ES-I3 (cell line): ENCODE measurements around the gene NOP14.
"Not testable (repeated sequence)": the region's sequence is repeated elsewhere in the genome, so short reads cannot be mapped to it uniquely, and the experiment has no call there.

Source experiments
- H3K36me3 ChIP-seq: 2 replicates; pipeline ENCODE4 v1.6.1; 2013; ENCODE audit warnings: mild to moderate bottlenecking, low read length, control low read depth, moderate library complexity; ENCODE audit not compliant: insufficient read depth
- H3K4me1 ChIP-seq: 2 replicates; pipeline ENCODE4 v1.6.1; 2013; ENCODE audit warnings: mild to moderate bottlenecking, control low read depth, low read length; ENCODE audit not compliant: insufficient read depth
- H3K9ac ChIP-seq: 2 replicates; pipeline ENCODE4 v1.6.1; 2013; ENCODE audit warnings: low read depth, mild to moderate bottlenecking, low read length, moderate library complexity
- H3K9me3 ChIP-seq: 2 replicates; pipeline ENCODE4 v1.6.1; 2013; ENCODE audit warnings: mild to moderate bottlenecking, low read length, moderate library complexity; ENCODE audit not compliant: control insufficient read depth, insufficient read depth

Gene NOP14

GRCh38 chr4:2953496-2953895 lies 9.7 kb downstream of the NOP14 start:
- peaks cover 61% of the 10 kb centered on the region for H3K36me3 ChIP-seq
- H3K4me1 ChIP-seq = no peaks in the 10 kb centered on the region
- no peak overlapping the region for H3K9ac ChIP-seq
- H3K9me3 ChIP-seq = peaks cover 18% of the 10 kb centered on the region

DNA sequence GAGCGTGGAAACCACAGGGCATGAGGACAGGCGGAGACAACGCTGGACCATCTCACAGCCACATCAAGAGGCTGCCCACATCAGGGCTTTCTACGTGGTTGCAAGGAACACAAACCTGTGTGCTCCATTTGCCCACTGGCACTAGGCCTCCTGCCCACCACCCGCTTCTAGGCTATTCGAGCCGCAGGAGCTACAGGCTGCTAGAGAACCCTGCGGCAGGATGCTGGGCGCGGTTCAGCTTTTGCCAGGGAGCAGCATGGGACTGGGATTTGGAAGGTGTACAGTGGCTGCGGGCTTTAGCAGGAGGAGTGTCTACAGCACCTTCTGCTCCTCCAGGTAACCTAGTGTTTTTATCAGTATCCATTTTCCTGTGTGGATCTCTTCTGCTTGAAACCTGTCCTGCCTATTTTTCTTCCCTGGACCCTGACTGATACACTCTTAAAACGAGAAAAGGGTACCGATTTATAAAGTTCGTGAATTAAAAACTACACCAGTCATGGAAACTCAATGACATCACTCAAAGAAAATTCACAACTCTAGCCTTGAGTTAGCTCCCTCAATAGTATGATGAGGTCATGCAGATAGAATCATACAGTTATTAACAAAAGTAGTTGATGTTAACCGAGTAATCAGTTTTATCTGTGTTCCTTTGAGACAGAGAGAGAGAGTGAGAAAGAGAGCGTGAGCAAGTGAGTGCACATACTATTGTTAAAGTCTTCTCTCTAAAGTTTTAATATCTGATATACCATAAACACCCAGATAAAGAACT lies 12.8 kb downstream of the NOP14 start:
- peaks cover 55% of the 10 kb centered on the region for H3K36me3 ChIP-seq
- H3K9ac ChIP-seq = no peak overlapping the region
- H3K4me1 ChIP-seq = no peaks in the 10 kb centered on the region
- H3K9me3 ChIP-seq = peaks cover 3% of the 10 kb centered on the region; the same call in 1 of the 2 replicates

- no peak overlapping the region for H3K9ac ChIP-seq
- peaks cover 3% of the 10 kb centered on the region; the same call in 1 of the 2 replicates for H3K9me3 ChIP-seq
- H3K36me3 ChIP-seq = peaks cover 60% of the 10 kb centered on the region
- no peaks in the 10 kb centered on the region for H3K4me1 ChIP-seq
Measured at GRCh38 chr4:2949782-2950125, 13.5 kb downstream of the NOP14 start.

- peaks cover 54% of the 10 kb centered on the region for H3K36me3 ChIP-seq
- no peaks in the 10 kb centered on the region; the same call in 1 of the 2 replicates for H3K9me3 ChIP-seq
- no peak overlapping the region for H3K9ac ChIP-seq
- no peaks in the 10 kb centered on the region for H3K4me1 ChIP-seq
Measured at GRCh38 chr4:2948895-2949781, 14.1 kb downstream of the NOP14 start.

- H3K36me3 ChIP-seq = peaks cover 47% of the 10 kb centered on the region
- no peaks in the 10 kb centered on the region for H3K9me3 ChIP-seq
- H3K9ac ChIP-seq = no peak overlapping the region
- no peaks in the 10 kb centered on the region for H3K4me1 ChIP-seq
Measured at GRCh38 chr4:2947926-2948325, 15.3 kb downstream of the NOP14 start.

GRCh38 chr4:2946812-2947600 lies 16.2 kb downstream of the NOP14 start:
- Histone ChIP-seq H3K4me1 (no peaks in the 10 kb centered on the region), H3K36me3 (peaks cover 49% of the 10 kb centered on the region), H3K9ac (no peak overlapping the region), H3K9me3 (no peaks in the 10 kb centered on the region)

DNA sequence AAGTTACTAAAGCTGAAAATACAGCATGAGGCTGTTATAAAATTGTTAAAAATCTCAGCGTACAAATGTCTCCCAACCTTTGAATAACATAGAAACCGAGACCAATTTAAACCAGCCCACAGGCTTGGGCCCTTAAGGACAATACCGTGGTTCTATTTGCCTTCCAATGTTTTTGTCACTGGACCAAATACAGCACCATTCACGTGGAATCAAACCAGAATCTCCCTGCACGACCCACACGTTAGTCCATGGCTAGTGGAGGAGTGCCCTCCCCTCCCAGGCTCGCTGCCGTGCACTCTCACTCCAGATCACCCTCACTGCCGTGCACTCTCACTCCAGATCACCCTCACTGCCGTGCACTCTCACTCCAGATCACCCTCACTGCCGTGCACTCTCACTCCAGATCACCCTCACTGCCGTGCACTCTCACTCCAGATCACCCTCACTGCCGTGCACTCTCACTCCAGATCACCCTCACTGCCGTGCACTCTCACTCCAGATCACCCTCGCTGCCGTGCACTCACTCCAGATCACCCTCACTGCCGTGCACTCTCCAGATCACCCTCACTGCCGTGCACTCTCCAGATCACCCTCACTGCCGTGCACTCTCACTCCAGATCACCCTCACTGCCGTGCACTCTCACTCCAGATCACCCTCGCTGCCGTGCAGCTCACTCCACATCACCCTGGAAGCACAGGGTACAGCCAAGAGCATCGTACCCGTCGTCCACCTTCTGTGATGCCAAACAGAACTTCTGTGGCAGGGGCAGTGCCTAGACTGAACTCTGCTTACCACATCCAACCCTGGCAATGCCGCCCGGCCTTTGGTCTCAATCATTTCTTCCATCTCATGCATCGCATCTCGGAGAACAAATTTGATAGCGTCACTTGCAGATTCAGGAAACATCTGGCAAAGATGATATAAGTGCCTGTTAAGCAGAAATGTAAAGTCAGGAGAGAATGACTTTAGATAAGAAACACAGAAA lies 17.3 kb downstream of the NOP14 start:
- H3K36me3 ChIP-seq = peaks cover 49% of the 10 kb centered on the region
- H3K9me3 ChIP-seq, H3K9ac ChIP-seq, H3K4me1 ChIP-seq: not testable (repeated sequence)

GRCh38 chr4:2944586-2945526 lies 18.4 kb downstream of the NOP14 start:
- no peaks in the 10 kb centered on the region for H3K4me1 ChIP-seq
- H3K9ac ChIP-seq = no peak overlapping the region
- peaks cover 47% of the 10 kb centered on the region for H3K36me3 ChIP-seq
- H3K9me3 ChIP-seq = no peaks in the 10 kb centered on the region

GRCh38 chr4:2944091-2944482 lies 19.1 kb downstream of the NOP14 start:
- Histone ChIP-seq H3K9me3 (no peaks in the 10 kb centered on the region), H3K36me3 (peaks cover 40% of the 10 kb centered on the region), H3K9ac (no peak overlapping the region), H3K4me1 (no peaks in the 10 kb centered on the region)

DNA sequence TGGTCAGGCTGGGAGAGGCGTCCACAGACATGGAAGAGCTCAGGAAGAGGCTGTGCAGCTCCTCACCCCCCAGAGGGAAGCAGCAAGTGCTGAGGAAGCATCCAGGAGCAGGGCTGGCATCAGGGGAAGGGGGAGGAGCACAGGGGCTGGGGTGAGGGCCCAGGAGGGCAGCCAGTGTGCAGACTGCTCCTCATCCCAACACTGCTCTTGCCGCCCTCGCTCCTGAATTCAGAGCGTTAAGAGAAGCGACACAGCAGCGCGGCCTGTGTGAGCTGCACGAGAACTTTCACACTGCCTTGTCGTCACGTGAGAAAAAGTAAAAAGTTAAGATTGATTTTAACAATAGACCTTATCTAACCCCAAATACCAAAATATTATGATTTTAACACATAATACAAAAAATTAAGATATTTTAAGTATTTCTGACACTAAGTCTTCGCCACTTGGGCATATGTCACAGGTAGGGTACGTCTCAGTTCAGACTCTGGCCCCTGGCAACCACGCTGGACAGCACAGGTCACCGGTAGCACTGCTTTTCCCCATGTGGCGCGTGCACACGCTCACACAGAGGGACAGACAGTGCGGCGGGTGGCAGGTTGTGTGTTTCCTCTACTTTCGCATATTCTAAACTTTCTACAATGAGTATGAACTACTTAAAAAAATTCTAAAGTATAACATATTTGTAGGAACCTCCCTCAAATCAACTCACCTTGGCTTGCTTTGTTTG lies 19.7 kb downstream of the NOP14 start:
- no peaks in the 10 kb centered on the region for H3K4me1 ChIP-seq
- peaks cover 39% of the 10 kb centered on the region for H3K36me3 ChIP-seq
- H3K9ac ChIP-seq = no peak overlapping the region

DNA sequence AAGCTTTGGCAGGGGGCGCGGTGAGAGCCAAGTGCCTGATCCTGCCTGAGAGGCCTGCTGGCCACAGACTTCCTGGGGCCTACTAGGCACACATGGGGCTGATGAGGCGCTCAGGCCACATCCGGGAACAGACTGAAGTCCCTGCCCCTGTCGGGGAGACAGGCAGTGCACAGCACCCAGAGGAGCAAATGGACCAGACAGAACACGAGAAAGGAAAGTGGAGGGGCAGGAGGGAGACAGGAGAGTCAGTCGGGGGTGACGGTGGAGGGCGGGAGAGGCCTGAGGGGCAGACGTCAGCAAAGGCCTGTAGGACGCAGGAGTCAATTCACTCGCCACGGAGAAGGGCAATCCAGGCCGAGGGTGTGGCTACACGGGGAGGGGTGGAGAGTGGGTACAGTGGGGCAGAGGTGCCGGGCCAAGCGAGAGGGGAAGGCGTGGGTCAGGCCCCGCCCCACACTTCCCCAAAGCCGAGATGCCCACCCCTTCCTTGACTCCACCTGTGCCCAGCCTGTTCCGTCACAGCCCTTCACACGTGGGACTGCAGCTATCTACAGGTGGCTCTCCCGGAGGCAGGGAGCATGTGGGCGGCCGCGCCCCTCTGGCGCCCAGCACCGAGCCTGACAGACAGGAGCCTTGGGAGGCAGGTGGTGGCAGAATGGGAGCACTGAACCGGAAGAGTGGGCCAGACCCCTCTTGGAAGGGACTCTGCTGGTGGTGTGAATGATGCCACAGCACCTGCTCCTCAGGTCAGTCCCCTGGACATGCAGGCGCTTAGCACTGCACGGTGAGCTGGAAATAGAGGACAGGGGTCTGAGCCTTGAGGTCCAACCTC lies 20.5 kb downstream of the NOP14 start:
- peaks cover 44% of the 10 kb centered on the region for H3K36me3 ChIP-seq

More for the DNA sequence above, 19.7 kb downstream of the NOP14 start:
- H3K9me3 ChIP-seq = no peaks in the 10 kb centered on the region

More for the DNA sequence above, 20.5 kb downstream of the NOP14 start:
- Histone ChIP-seq H3K9ac (no peak overlapping the region), H3K9me3 (no peaks in the 10 kb centered on the region), H3K4me1 (no peaks in the 10 kb centered on the region)
